Osteoblast (primary cell): ENCODE results near the gene DLG2. TPM values are rescaled to one million over a fixed set of nuclear protein-coding genes. Genes with fewer than 3 reads are reported as not detected.

Experiments
- DNase-seq: peaks from one replicate; pipeline ENCODE4 v3.0.0; 2011; ENCODE audit warnings: low spot score, mixed read lengths; ENCODE audit not compliant: insufficient read length; ENCODE audit errors: missing footprints
- H2AFZ ChIP-seq: 2 replicates; pipeline ENCODE4 v1.6.0; 2011; ENCODE audit warnings: mild to moderate bottlenecking, low read length
- H3K27ac ChIP-seq: 2 replicates; pipeline ENCODE4 v1.5.1; 2011; ENCODE audit warnings: mild to moderate bottlenecking, low read depth, low read length, moderate library complexity
- H3K27me3 ChIP-seq: 2 replicates; pipeline ENCODE4 v1.6.0; 2012; ENCODE audit warnings: mild to moderate bottlenecking, control low read depth, inconsistent platforms, low read length, moderate library complexity; ENCODE audit not compliant: insufficient read depth
- H3K36me3 ChIP-seq: 2 replicates; pipeline ENCODE4 v1.5.1; 2011; ENCODE audit warnings: mild to moderate bottlenecking, low read length, control low read depth, moderate library complexity; ENCODE audit not compliant: insufficient read depth
- H3K4me1 ChIP-seq: 2 replicates; pipeline ENCODE4 v1.5.1; 2011; ENCODE audit warnings: mild to moderate bottlenecking, low read length, control low read depth, moderate library complexity; ENCODE audit not compliant: insufficient read depth
- H3K4me2 ChIP-seq: 2 replicates; pipeline ENCODE4 v1.6.0; 2011; ENCODE audit warnings: mild to moderate bottlenecking, low read length; ENCODE audit not compliant: insufficient read depth
- H3K4me3 ChIP-seq: fragments of 200-600 bp; sonication (generic); 3 replicates; pipeline ENCODE4 v1.5.1; 2012; ENCODE audit warnings: mild to moderate bottlenecking, low read length, inconsistent platforms; ENCODE audit not compliant: insufficient read depth
- H3K79me2 ChIP-seq: 2 replicates; pipeline ENCODE4 v1.6.0; 2012; ENCODE audit warnings: mild to moderate bottlenecking, low read length, control low read depth, inconsistent platforms; ENCODE audit not compliant: insufficient read depth
- H3K9me3 ChIP-seq: 2 replicates; pipeline ENCODE4 v1.5.1; 2011; ENCODE audit warnings: low read depth, low read length, control low read depth
- H4K20me1 ChIP-seq: 2 replicates; pipeline ENCODE4 v1.6.0; 2012; ENCODE audit warnings: mild to moderate bottlenecking, low read length, control low read depth; ENCODE audit not compliant: insufficient read depth
- CTCF ChIP-seq: IDR thresholded peaks from 2 replicates; pipeline ENCODE4 v1.5.1; 2011; ENCODE audit warnings: mild to moderate bottlenecking, low read depth, low read length, moderate library complexity; ENCODE audit errors: extremely low read depth
- total RNA-seq: library from RNA; depleted of rRNA; stranded (reverse); fragments of >200 nt; gene quantifications from 2 replicates; pipeline ENCODE4 v1.2.3, GENCODE V29; 2012

The DLG2 gene
- total RNA-seq, 1 donor = 3.3 TPM

DNA sequence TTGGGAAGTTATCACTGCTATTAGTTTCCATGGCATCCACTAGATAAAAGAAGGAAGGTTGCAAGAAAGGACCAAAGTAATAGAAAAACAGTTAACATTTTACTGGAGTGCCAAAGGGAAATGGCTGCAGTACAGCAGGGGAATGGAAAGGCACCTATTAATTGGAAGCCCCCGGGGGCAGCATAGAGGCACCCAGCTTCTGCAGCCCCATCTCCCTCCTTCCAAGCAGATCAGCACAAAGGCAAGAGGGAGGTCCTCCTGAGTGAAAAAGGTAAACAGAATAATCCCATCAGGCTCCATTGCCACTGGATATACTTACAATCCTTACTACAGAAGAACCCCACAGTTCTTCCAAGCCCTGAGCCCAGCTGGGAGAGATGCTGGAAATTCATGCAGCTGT, 887.1 kb downstream of the DLG2 start:
- H3K4me3 ChIP-seq = no peak overlapping the region
- no peaks in the 10 kb centered on the region for H4K20me1 ChIP-seq
- H3K36me3 ChIP-seq = no peaks in the 10 kb centered on the region
- no peak overlapping the region for H3K4me2 ChIP-seq
- no peak for TF ChIP-seq CTCF
- no peaks in the 10 kb centered on the region for H3K79me2 ChIP-seq
- no peaks in the 10 kb centered on the region for H3K4me1 ChIP-seq
- no peak overlapping the region for H3K27ac ChIP-seq
- H3K27me3 ChIP-seq = no peaks in the 10 kb centered on the region
- no peak for DNase-seq
- no peaks in the 10 kb centered on the region for H3K9me3 ChIP-seq
- no peak overlapping the region for H2AFZ ChIP-seq

- Histone ChIP-seq H3K9me3 (no peaks in the 10 kb centered on the region), H3K36me3 (no peaks in the 10 kb centered on the region), H3K27me3 (no peaks in the 10 kb centered on the region), H3K4me1 (no peaks in the 10 kb centered on the region), H3K4me2 (no peak overlapping the region), H4K20me1 (no peaks in the 10 kb centered on the region), H3K27ac (no peak overlapping the region), H3K79me2 (no peaks in the 10 kb centered on the region), H2AFZ (no peak overlapping the region), H3K4me3 (no peak overlapping the region)
- no peak for DNase-seq
- no peak for TF ChIP-seq CTCF
Measured at GRCh38 chr11:84724256-84724655, 902.9 kb downstream of the DLG2 start.

GRCh38 chr11:84722583-84723108, 904.5 kb downstream of the DLG2 start:
- Histone ChIP-seq H3K36me3 (no peaks in the 10 kb centered on the region), H3K79me2 (no peaks in the 10 kb centered on the region), H2AFZ (no peak overlapping the region), H3K4me2 (no peak overlapping the region), H4K20me1 (no peaks in the 10 kb centered on the region), H3K9me3 (no peaks in the 10 kb centered on the region), H3K4me3 (no peak overlapping the region), H3K27me3 (no peaks in the 10 kb centered on the region), H3K4me1 (no peaks in the 10 kb centered on the region), H3K27ac (no peak overlapping the region)
- no peak for TF ChIP-seq CTCF
- no peak for DNase-seq

DNA sequence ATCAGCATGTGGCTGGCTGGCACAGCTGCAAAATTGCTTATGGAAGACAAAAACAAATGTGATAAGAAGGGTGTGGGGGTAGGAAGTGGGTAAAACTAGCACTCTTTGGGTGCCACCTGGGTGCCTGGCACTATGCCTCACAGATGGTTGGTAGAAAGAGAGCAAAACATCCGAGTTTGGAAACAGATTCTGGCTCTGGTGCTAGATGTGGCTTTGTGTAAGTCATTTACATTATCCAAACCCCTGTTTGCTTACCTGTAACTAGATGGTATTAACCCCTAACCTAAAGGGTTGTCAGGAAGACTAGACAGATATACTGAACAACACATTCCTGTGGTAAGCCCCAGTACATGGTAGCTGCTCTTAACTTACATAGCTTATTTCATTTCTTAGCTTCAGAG, 905.6 kb downstream of the DLG2 start:
- no peaks in the 10 kb centered on the region for H3K27me3 ChIP-seq
- no peak for TF ChIP-seq CTCF

More for the DNA sequence above, 905.6 kb downstream of the DLG2 start:
- Histone ChIP-seq H3K79me2 (no peaks in the 10 kb centered on the region), H3K4me1 (no peaks in the 10 kb centered on the region), H3K4me3 (no peak overlapping the region), H3K4me2 (no peak overlapping the region), H4K20me1 (no peaks in the 10 kb centered on the region), H3K36me3 (no peaks in the 10 kb centered on the region), H3K27ac (no peak overlapping the region), H3K9me3 (no peaks in the 10 kb centered on the region), H2AFZ (no peak overlapping the region)
- DNase-seq = no peak
